Measurements from ENCODE around the gene RPA3.

The RPA3 gene

GRCh38 chr7:7736671-7737070 lies 18.3 kb upstream of the RPA3 start:
- in situ Hi-C loops (cut with MboI; ENCODE audit: low sequenced_read_pairs): no loop called here

- in situ Hi-C loops (cut with MboI; ENCODE audit: low sequenced_read_pairs): no loop called here
These were observed 14.3 kb upstream of the RPA3 start for GRCh38 chr7:7732621-7733281.

GRCh38 chr7:7731732-7732131 lies 13.3 kb upstream of the RPA3 start:
- in situ Hi-C loops (cut with MboI; ENCODE audit: low sequenced_read_pairs): no loop called here

- in situ Hi-C loops (cut with MboI; ENCODE audit: low sequenced_read_pairs): no loop called here
These were observed 2.6 kb upstream of the RPA3 start for GRCh38 chr7:7720750-7721621.

- in situ Hi-C loops (cut with MboI; ENCODE audit: low sequenced_read_pairs): no loop called here
These were observed 1.8 kb upstream of the RPA3 start for GRCh38 chr7:7720193-7720592.

GRCh38 chr7:7719236-7719635 lies 829 bp upstream of the RPA3 start:
- in situ Hi-C loops (cut with MboI; ENCODE audit: low sequenced_read_pairs): no loop called here

GRCh38 chr7:7713730-7714129 lies 4.7 kb downstream of the RPA3 start:
- in situ Hi-C loops (cut with MboI; ENCODE audit: low sequenced_read_pairs): no loop called here

GRCh38 chr7:7710469-7710868 lies 7.9 kb downstream of the RPA3 start:
- in situ Hi-C loops (cut with MboI; ENCODE audit: low sequenced_read_pairs): no loop called here

- in situ Hi-C loops (cut with MboI; ENCODE audit: low sequenced_read_pairs): no loop called here
These were observed 9.1 kb downstream of the RPA3 start for GRCh38 chr7:7709291-7709690.

GRCh38 chr7:7707806-7708205 lies 10.6 kb downstream of the RPA3 start:
- in situ Hi-C loops (cut with MboI; ENCODE audit: low sequenced_read_pairs): no loop called here

- in situ Hi-C loops (cut with MboI; ENCODE audit: low sequenced_read_pairs): no loop called here
These were observed 11.2 kb downstream of the RPA3 start for GRCh38 chr7:7707246-7707645.

GRCh38 chr7:7706556-7707172 lies 11.7 kb downstream of the RPA3 start:
- in situ Hi-C loops (cut with MboI; ENCODE audit: low sequenced_read_pairs): no loop called here

- in situ Hi-C loops (cut with MboI; ENCODE audit: low sequenced_read_pairs): no loop called here
These were observed 12.3 kb downstream of the RPA3 start for GRCh38 chr7:7706101-7706511.

- in situ Hi-C loops (cut with MboI; ENCODE audit: low sequenced_read_pairs): no loop called here
These were observed 13.1 kb downstream of the RPA3 start for GRCh38 chr7:7705318-7705717.

GRCh38 chr7:7704867-7705266 lies 13.5 kb downstream of the RPA3 start:
- in situ Hi-C loops (cut with MboI; ENCODE audit: low sequenced_read_pairs): no loop called here

GRCh38 chr7:7703427-7703826 lies 15.0 kb downstream of the RPA3 start:
- in situ Hi-C loops (cut with MboI; ENCODE audit: low sequenced_read_pairs): no loop called here

- in situ Hi-C loops (cut with MboI; ENCODE audit: low sequenced_read_pairs): no loop called here
These were observed 15.6 kb downstream of the RPA3 start for GRCh38 chr7:7702826-7703225.

GRCh38 chr7:7701527-7701926 lies 16.9 kb downstream of the RPA3 start:
- in situ Hi-C loops (cut with MboI; ENCODE audit: low sequenced_read_pairs): no loop called here

- in situ Hi-C loops (cut with MboI; ENCODE audit: low sequenced_read_pairs): no loop called here
These were observed 18.4 kb downstream of the RPA3 start for GRCh38 chr7:7699970-7700369.

- in situ Hi-C loops (cut with MboI; ENCODE audit: low sequenced_read_pairs): no loop called here
These were observed 19.0 kb downstream of the RPA3 start for GRCh38 chr7:7699380-7699779.

GRCh38 chr7:7698930-7699329 lies 19.5 kb downstream of the RPA3 start:
- in situ Hi-C loops (cut with MboI; ENCODE audit: low sequenced_read_pairs): no loop called here
